COLO668 (cell line): ENCODE measurements around the gene PPFIBP2.

Experiments
- DNase-seq: peaks from one replicate; lab custom pipeline; 2025; ENCODE audit not compliant: unreplicated experiment; lab: John Stamatoyannopoulos, UW

The PPFIBP2 gene

GRCh38 chr11:7683571-7683970 lies 169.8 kb downstream of the PPFIBP2 start:
- no peak for DNase-seq

- no peak for DNase-seq
Measured at GRCh38 chr11:7686761-7687160, 173.0 kb downstream of the PPFIBP2 start.

GRCh38 chr11:7687386-7687785 lies 173.6 kb downstream of the PPFIBP2 start:
- DNase-seq: no peak

- DNase-seq: no peak
Measured at GRCh38 chr11:7688238-7688826, 174.5 kb downstream of the PPFIBP2 start.

GRCh38 chr11:7689239-7689638 lies 175.4 kb downstream of the PPFIBP2 start:
- DNase-seq: no peak

- DNase-seq: no peak
Measured at GRCh38 chr11:7690648-7691047, 176.8 kb downstream of the PPFIBP2 start.

GRCh38 chr11:7691759-7692350 lies 178.1 kb downstream of the PPFIBP2 start:
- DNase-seq: no peak

- DNase-seq: no peak
Measured at GRCh38 chr11:7692426-7692825, 178.6 kb downstream of the PPFIBP2 start.

- DNase-seq: no peak
Measured at GRCh38 chr11:7694235-7694634, 180.4 kb downstream of the PPFIBP2 start.

- no peak for DNase-seq
Measured at GRCh38 chr11:7696424-7696823, 182.6 kb downstream of the PPFIBP2 start.
